HEK293T (cell line): Measurements from ENCODE around the gene CARD14.

Experiments used
- CTCF ChIA-PET: fragments of 350-600 bp; formaldehyde crosslinking; extraction: SDS; loops from one replicate; lab custom pipeline; 2021; ENCODE audit warnings: antibody characterized with exemption, inconsistent platforms; lab: Yijun Ruan, JAX
- POLR2A ChIA-PET: fragments of 350-600 bp; formaldehyde crosslinking; extraction: SDS; loops from one replicate; lab custom pipeline; 2020; ENCODE audit warnings: antibody characterized with exemption, inconsistent platforms; lab: Yijun Ruan, JAX
- DNase-seq: peaks from one replicate; pipeline ENCODE4 v3.0.0; 2012; ENCODE audit warnings: mixed read lengths; ENCODE audit errors: extremely low spot score
- ARNT ChIP-seq: fragments of 450-650 bp; IDR thresholded peaks from 2 replicates; pipeline ENCODE4 v1.6.1; 2017; ENCODE audit warnings: mild to moderate bottlenecking
- BHLHE40 ChIP-seq: fragments of 450-650 bp; IDR thresholded peaks from 2 replicates; pipeline ENCODE4 v1.6.1; 2016; ENCODE audit warnings: mild to moderate bottlenecking, moderate library complexity, borderline replicate concordance
- CTBP1 ChIP-seq: fragments of 450-650 bp; IDR thresholded peaks from 2 replicates; pipeline ENCODE4 v1.6.1; 2016; ENCODE audit warnings: borderline replicate concordance
- ELF4 ChIP-seq: fragments of 450-650 bp; IDR thresholded peaks from 2 replicates; pipeline ENCODE4 v1.6.1; 2017; ENCODE audit warnings: antibody characterized with exemption
- FOXA1 ChIP-seq: fragments of 450-650 bp; IDR thresholded peaks from 2 replicates; pipeline ENCODE4 v1.6.1; 2016; ENCODE audit warnings: mild to moderate bottlenecking
- FOXK2 ChIP-seq: fragments of 450-650 bp; IDR thresholded peaks from 2 replicates; pipeline ENCODE4 v1.6.1; 2016; ENCODE audit warnings: mild to moderate bottlenecking
- FOXM1 ChIP-seq: fragments of 450-650 bp; IDR thresholded peaks from 2 replicates; pipeline ENCODE4 v1.6.1; 2017; ENCODE audit warnings: mild to moderate bottlenecking, borderline replicate concordance
- HDGF ChIP-seq: fragments of 450-650 bp; IDR thresholded peaks from 2 replicates; pipeline ENCODE4 v1.6.1; 2017; ENCODE audit warnings: antibody characterized with exemption, borderline replicate concordance
- L3MBTL2 ChIP-seq: fragments of 450-650 bp; conservative IDR thresholded peaks from 2 replicates; pipeline ENCODE4 v1.6.1; 2016; ENCODE audit warnings: mild to moderate bottlenecking
- LEF1 ChIP-seq: fragments of 450-650 bp; IDR thresholded peaks from 2 replicates; pipeline ENCODE4 v1.6.1; 2017; ENCODE audit warnings: mild to moderate bottlenecking, borderline replicate concordance
- NFRKB ChIP-seq: fragments of 450-650 bp; IDR thresholded peaks from 2 replicates; pipeline ENCODE4 v1.6.1; 2016; ENCODE audit warnings: mild to moderate bottlenecking, moderate library complexity
- SP1 ChIP-seq: fragments of 450-650 bp; IDR thresholded peaks from 2 replicates; pipeline ENCODE4 v1.6.1; 2017
- SUZ12 ChIP-seq: fragments of 450-650 bp; IDR thresholded peaks from 2 replicates; pipeline ENCODE4 v1.6.1; 2016; ENCODE audit warnings: mild to moderate bottlenecking
- TARDBP ChIP-seq: fragments of 450-650 bp; IDR thresholded peaks from 2 replicates; pipeline ENCODE4 v1.6.1; 2016
- ZNF384 ChIP-seq: fragments of 450-650 bp; IDR thresholded peaks from 2 replicates; pipeline ENCODE4 v1.6.1; 2016
- TF ChIP-seq, protein P1 (sequence below): fragments of 450-650 bp; IDR thresholded peaks from 2 replicates; pipeline ENCODE4 v1.6.1; 2016

Gene CARD14

DNA sequence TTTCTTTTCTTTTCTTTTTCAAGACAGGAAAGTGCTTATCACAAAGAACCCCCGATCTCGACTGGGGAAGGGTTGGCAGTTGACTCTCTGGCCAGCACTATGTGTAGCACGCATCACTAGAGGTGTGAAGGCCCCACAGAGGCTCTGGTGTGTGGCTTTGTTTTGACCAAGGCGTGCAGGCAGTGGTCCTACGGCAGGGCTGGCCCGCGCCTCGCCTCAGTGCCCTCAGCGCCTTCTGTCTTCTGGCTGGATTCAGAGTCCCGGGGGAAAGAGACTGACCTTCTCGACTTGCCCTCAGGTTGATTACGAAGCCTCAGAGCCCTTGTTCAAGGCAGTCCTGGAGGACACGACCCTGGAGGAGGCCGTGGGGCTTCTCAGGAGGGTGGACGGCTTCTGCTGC is 31.6 kb downstream of the CARD14 start:
- POLR2A ChIA-PET: no interaction called here
- no peak for DNase-seq
- CTCF ChIA-PET: no interaction called here
- TF ChIP-seq LEF1: no peak
- no peak for TF ChIP-seq ARNT
- TF ChIP-seq SUZ12: no peak
- no peak for TF ChIP-seq BHLHE40
- no peak for TF ChIP-seq HDGF
- TF ChIP-seq CTBP1: no peak
- no peak for TF ChIP-seq NFRKB

DNA sequence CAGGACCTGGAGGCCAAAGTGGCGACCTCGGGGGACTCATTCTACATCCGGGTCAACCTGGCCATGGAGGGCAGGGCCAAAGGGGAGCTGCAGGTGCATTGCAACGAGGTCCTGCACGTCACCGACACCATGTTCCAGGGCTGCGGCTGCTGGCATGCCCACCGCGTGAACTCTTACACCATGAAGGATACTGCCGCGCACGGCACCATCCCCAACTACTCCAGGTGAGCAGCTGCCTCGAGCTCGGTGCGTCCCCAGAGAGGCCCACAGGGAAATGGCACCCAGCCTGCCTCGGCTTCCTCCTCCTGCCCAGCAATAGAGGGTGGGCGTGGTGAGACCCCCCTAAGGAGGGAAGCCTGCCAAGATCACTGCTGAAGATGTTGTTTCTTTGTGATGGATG is 32.4 kb downstream of the CARD14 start:
- no peak for DNase-seq
- ChIA-PET CTCF (no interaction called here), POLR2A (interaction anchor here (1.6 kb wide), 1 partner anchor 18 kb away, joined by 5 read pairs; the partner anchor contains the start of genes SGSH and SLC26A11)

DNA sequence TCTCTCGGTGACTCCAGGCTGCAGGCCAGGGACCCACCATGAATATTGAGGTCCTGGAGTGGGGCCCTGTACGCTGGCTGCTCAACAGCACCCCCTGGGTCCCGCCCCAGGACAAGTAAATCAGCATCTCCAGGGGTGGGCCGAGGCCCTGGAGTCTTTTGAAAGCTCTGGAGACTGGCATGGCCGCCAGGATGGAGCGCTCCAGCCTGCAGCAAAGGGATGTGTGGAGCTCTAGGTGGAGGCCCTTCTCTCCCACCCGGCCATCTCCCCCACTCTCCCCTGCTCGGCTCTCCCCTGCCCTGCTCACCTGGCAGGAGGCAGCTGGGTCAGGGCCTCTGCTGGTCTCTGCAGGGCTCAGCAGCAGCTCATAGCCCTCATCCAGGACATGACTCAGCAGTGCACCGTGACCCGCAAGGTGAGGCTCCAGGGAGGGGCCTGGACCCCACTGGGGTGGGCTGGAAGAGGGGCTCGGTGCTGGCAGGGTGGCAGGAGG is 33.7 kb downstream of the CARD14 start:
- no peak for DNase-seq
- no peak for TF ChIP-seq SP1
- TF ChIP-seq TARDBP: no peak
- no peak for TF ChIP-seq FOXK2
- no peak for TF ChIP-seq ZNF384
- no peak for TF ChIP-seq LEF1
- no peak for TF ChIP-seq CTBP1
- TF ChIP-seq ARNT: no peak
- TF ChIP-seq ELF4: no peak
- no peak for TF ChIP-seq SUZ12
- CTCF ChIA-PET: no interaction called here
- POLR2A ChIA-PET: interaction anchor here (1.6 kb wide), 1 partner anchor 17 kb away, joined by 5 read pairs; the partner anchor contains the start of genes SGSH and SLC26A11

More for the DNA sequence above, 32.4 kb downstream of the CARD14 start:
- no peak for TF ChIP-seq NFRKB
- TF ChIP-seq LEF1: no peak
- no peak for TF ChIP-seq TARDBP
- TF ChIP-seq, protein P1, sequence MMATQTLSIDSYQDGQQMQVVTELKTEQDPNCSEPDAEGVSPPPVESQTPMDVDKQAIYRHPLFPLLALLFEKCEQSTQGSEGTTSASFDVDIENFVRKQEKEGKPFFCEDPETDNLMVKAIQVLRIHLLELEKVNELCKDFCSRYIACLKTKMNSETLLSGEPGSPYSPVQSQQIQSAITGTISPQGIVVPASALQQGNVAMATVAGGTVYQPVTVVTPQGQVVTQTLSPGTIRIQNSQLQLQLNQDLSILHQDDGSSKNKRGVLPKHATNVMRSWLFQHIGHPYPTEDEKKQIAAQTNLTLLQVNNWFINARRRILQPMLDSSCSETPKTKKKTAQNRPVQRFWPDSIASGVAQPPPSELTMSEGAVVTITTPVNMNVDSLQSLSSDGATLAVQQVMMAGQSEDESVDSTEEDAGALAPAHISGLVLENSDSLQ: no peak
- TF ChIP-seq HDGF: no peak

DNA sequence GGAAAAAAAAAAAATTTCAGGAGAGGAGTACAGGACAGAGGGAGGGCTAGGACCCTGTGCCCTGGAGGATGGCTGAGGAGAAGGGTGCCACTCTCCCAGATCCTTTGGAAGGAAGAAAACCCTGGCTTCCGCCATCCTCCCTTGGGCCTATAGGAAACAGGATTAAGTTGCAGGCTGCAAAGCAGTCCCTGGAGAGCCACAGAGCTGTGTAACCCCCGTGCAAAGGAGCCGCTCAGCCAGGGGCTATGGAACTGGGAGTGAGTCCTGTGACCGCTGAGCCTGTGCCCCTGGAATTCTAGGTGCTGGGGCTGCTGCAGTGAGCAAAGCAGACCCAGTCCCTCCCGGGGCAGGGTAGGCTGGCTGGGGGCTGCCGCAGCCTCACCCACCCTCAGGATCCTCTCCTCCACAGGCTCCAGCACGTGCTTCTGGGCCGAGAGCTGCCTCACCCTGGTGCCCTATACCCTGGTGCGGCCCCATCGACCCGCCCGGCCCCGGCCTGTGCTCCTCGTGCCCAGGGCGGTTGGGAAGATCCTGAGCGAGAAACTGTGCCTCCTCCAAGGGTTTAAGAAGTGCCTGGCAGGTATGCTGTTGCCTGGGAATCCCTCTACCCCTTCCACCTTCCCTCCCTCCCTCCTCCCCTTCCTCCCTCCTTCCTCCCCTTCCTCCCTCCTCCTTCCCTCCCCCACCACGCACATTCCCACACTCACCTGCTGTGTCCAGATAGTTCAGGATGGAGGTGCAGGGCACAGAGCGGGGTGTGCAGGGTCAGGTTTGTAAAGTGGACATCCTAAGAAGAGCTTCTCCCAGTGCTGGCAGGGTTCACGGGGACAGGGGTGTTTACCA is 35.0 kb downstream of the CARD14 start:
- POLR2A ChIA-PET: no interaction called here
- CTCF ChIA-PET: no interaction called here
- no peak for DNase-seq
- no peak for TF ChIP-seq HDGF
- TF ChIP-seq TARDBP: no peak
- TF ChIP-seq, protein P1: no peak
- no peak for TF ChIP-seq BHLHE40
- no peak for TF ChIP-seq FOXA1
- no peak for TF ChIP-seq ZNF384
- TF ChIP-seq CTBP1: no peak
- no peak for TF ChIP-seq L3MBTL2
- no peak for TF ChIP-seq SP1
- TF ChIP-seq ELF4: no peak
- TF ChIP-seq NFRKB: no peak
- TF ChIP-seq FOXM1: no peak
- TF ChIP-seq SUZ12: no peak
- TF ChIP-seq LEF1: no peak

DNA sequence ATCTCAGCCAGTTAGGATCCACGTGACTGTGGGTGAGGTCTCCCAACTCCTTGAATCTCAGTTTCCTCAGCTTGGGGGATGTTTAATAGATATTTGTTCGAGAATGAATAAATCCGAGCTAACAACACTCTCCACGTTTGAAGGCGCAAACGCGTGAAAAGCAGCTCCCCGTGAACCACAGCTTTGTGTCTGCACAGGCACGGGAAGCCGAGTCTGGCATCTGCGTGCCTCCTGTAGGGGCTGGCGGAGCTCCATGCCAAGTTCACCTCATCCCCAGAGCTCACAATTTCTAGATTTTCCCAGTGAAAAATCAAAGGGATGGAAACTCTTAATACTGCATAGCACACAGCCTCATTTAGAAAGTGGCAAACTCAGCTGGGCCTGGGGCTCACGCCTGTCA is 36.0 kb downstream of the CARD14 start:
- no peak for TF ChIP-seq ELF4
- no peak for TF ChIP-seq NFRKB
- TF ChIP-seq SP1: no peak
- TF ChIP-seq, protein P1: no peak
- no peak for TF ChIP-seq FOXK2
- no peak for TF ChIP-seq LEF1
- TF ChIP-seq CTBP1: no peak
- no peak for TF ChIP-seq TARDBP
- TF ChIP-seq BHLHE40: no peak
- TF ChIP-seq L3MBTL2: no peak
- TF ChIP-seq ARNT: no peak
- TF ChIP-seq FOXM1: no peak
- ChIA-PET CTCF (interaction anchor here (1.5 kb wide), 1 partner anchor 9 kb away, joined by 3 read pairs; no protein-coding TSS in a partner anchor), POLR2A (no interaction called here)
- no peak for DNase-seq

DNA sequence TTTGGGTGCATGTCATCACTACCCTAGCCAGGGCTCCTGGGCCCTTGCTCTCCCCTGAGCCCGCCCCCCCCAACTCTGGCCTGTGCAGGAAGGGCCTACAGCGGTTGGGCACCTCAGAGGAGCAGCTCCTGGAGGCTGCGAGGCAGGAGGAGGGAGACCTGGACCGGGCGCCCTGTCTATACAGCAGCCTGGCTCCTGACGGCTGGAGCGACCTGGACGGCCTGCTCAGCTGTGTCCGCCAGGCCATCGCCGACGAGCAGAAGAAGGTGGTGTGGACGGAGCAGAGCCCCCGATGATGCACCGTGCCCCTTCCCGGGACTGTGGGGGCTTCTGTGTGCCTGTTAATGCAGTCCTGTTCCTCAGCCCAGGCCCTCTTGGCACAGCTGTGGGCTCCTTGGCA is 38.2 kb downstream of the CARD14 start:
- no peak for TF ChIP-seq ZNF384
- no peak for TF ChIP-seq L3MBTL2
- TF ChIP-seq ELF4: no peak
- TF ChIP-seq FOXM1: no peak
- TF ChIP-seq SP1: no peak
- no peak for TF ChIP-seq BHLHE40
- TF ChIP-seq HDGF: no peak
- TF ChIP-seq, protein P1: no peak
- TF ChIP-seq FOXK2: no peak
- TF ChIP-seq NFRKB: no peak
- DNase-seq: no peak
- ChIA-PET POLR2A (no interaction called here), CTCF (no interaction called here)
